ENCODE results near the gene LRRC4. TPM values are rescaled to one million over a fixed set of nuclear protein-coding genes. Genes with fewer than 3 reads are reported as not detected.
A peak's percentile ranks its signal among the peaks of the same experiment; 100 is the strongest.

Gene LRRC4
- total and polyA plus RNA-seq, 2 experiments from 2014 or later = 0.13 to 0.32 TPM

- Histone ChIP-seq H3K79me2 (ENCODE audit: insufficient read depth) (peaks cover 44% of the 10 kb centered on the region), H3K4me1 (ENCODE audit: insufficient read depth) (peaks cover 13% of the 10 kb centered on the region), H3K36me3 (ENCODE audit: low read depth) (no peaks in the 10 kb centered on the region), H3K9me2 (ENCODE audit: insufficient read depth) (no peaks in the 10 kb centered on the region), H3K27me3 (replicated peaks; ENCODE audit: insufficient read depth) (no peaks in the 10 kb centered on the region), H3K9ac (no peak overlapping the region), H3K4me3 (no peak overlapping the region), H2AFZ (no peak overlapping the region), H3F3A (ENCODE audit: insufficient read depth) (0 out of 2 replicates have a peak, but pooled peaks cover 6% of the 10 kb centered on the region), H4K20me1 (ENCODE audit: insufficient read depth) (no peaks in the 10 kb centered on the region), H3K27ac (no peak overlapping the region), H3K9me3 (ENCODE audit: low read depth) (no peaks in the 10 kb centered on the region), H3K4me2 (ENCODE audit: unreplicated experiment) (no peak overlapping the region)
- no peak for TF ChIP-seq EZH2phosphoT487 (IDR thresholded peaks at IDR 0.05; ENCODE audit: insufficient read depth, low read depth)
- no peak for TF ChIP-seq EZH2 (IDR thresholded peaks at IDR 0.05; ENCODE audit: insufficient read depth, poor library complexity, severe bottlenecking)
- no peak for DNase-seq
- WGBS, 2 experiments (ENCODE audit: low coverage in 1 of 2, low lambda C conversion rate in 2 of 2, missing lambda C conversion rate in 2 of 2) = 92 to 100% methylated on average over 2 of the region's 2 CpGs
- in situ Hi-C loops (cut with MboI) = no loop called here
Measured at GRCh38 chr7:128037081-128037480, 5.8 kb upstream of the LRRC4 start.

- no peak for DNase-seq
- H3K79me2 ChIP-seq (ENCODE audit: insufficient read depth) = peaks cover 44% of the 10 kb centered on the region
- H2AFZ ChIP-seq = no peak overlapping the region
- WGBS, 2 experiments (ENCODE audit: low coverage in 1 of 2, low lambda C conversion rate in 2 of 2, missing lambda C conversion rate in 2 of 2) = 82 to 86% methylated on average over 4 of the region's 4 CpGs
- no peak overlapping the region for H3K27ac ChIP-seq
- H3F3A ChIP-seq (ENCODE audit: insufficient read depth) = 0 out of 2 replicates have a peak, but pooled peaks cover 6% of the 10 kb centered on the region
- H4K20me1 ChIP-seq (ENCODE audit: insufficient read depth) = no peaks in the 10 kb centered on the region
- no peak overlapping the region for H3K9ac ChIP-seq
- no peak for TF ChIP-seq EZH2phosphoT487 (IDR thresholded peaks at IDR 0.05; ENCODE audit: insufficient read depth, low read depth)
- no peak for TF ChIP-seq EZH2 (IDR thresholded peaks at IDR 0.05; ENCODE audit: insufficient read depth, poor library complexity, severe bottlenecking)
- H3K36me3 ChIP-seq (ENCODE audit: low read depth) = no peaks in the 10 kb centered on the region
- no peak overlapping the region for H3K4me2 ChIP-seq (ENCODE audit: unreplicated experiment)
- in situ Hi-C loops (cut with MboI) = no loop called here
- H3K4me1 ChIP-seq (ENCODE audit: insufficient read depth) = peaks cover 9% of the 10 kb centered on the region
- H3K4me3 ChIP-seq = no peak overlapping the region
- H3K27me3 ChIP-seq (replicated peaks; ENCODE audit: insufficient read depth) = no peaks in the 10 kb centered on the region
- H3K9me3 ChIP-seq (ENCODE audit: low read depth) = no peaks in the 10 kb centered on the region
- H3K9me2 ChIP-seq (ENCODE audit: insufficient read depth) = no peaks in the 10 kb centered on the region
Measured at GRCh38 chr7:128036226-128036940, 5.1 kb upstream of the LRRC4 start.

- Histone ChIP-seq H3K9me3 (ENCODE audit: low read depth) (no peaks in the 10 kb centered on the region), H3K27me3 (replicated peaks; ENCODE audit: insufficient read depth) (no peaks in the 10 kb centered on the region), H3K9ac (no peak overlapping the region), H2AFZ (no peak overlapping the region), H3K4me2 (ENCODE audit: unreplicated experiment) (no peak overlapping the region), H3F3A (ENCODE audit: insufficient read depth) (0 out of 2 replicates have a peak, but pooled peaks cover 6% of the 10 kb centered on the region), H3K36me3 (ENCODE audit: low read depth) (no peaks in the 10 kb centered on the region), H3K4me1 (ENCODE audit: insufficient read depth) (peaks cover 4% of the 10 kb centered on the region), H4K20me1 (ENCODE audit: insufficient read depth) (no peaks in the 10 kb centered on the region), H3K9me2 (ENCODE audit: insufficient read depth) (no peaks in the 10 kb centered on the region), H3K27ac (no peak overlapping the region), H3K79me2 (ENCODE audit: insufficient read depth) (peaks cover 42% of the 10 kb centered on the region), H3K4me3 (no peak overlapping the region)
- in situ Hi-C loops (cut with MboI) = no loop called here
- DNase-seq = peak; percentile 33
- WGBS, 2 experiments (ENCODE audit: low coverage in 1 of 2, low lambda C conversion rate in 2 of 2, missing lambda C conversion rate in 2 of 2) = 83 to 87% methylated on average over 3 of the region's 3 CpGs
- TF ChIP-seq EZH2 (IDR thresholded peaks at IDR 0.05; ENCODE audit: insufficient read depth, poor library complexity, severe bottlenecking) = no peak
- no peak for TF ChIP-seq EZH2phosphoT487 (IDR thresholded peaks at IDR 0.05; ENCODE audit: insufficient read depth, low read depth)
Measured at GRCh38 chr7:128035712-128036111, 4.5 kb upstream of the LRRC4 start.

- 0 out of 2 replicates have a peak, but pooled peaks cover 6% of the 10 kb centered on the region for H3F3A ChIP-seq (ENCODE audit: insufficient read depth)
- 96 to 97% methylated on average over 2 of the region's 2 CpGs for WGBS, 2 experiments (ENCODE audit: low coverage in 1 of 2, low lambda C conversion rate in 2 of 2, missing lambda C conversion rate in 2 of 2)
- H3K4me2 ChIP-seq (ENCODE audit: unreplicated experiment) = no peak overlapping the region
- no peaks in the 10 kb centered on the region for H3K9me3 ChIP-seq (ENCODE audit: low read depth)
- H3K79me2 ChIP-seq (ENCODE audit: insufficient read depth) = peaks cover 48% of the 10 kb centered on the region
- no peak overlapping the region for H3K9ac ChIP-seq
- no peaks in the 10 kb centered on the region for H4K20me1 ChIP-seq (ENCODE audit: insufficient read depth)
- peaks cover 4% of the 10 kb centered on the region; the same call in 1 of the 2 replicates for H3K4me1 ChIP-seq (ENCODE audit: insufficient read depth)
- H3K27ac ChIP-seq = no peak overlapping the region
- no peak overlapping the region for H2AFZ ChIP-seq
- no peaks in the 10 kb centered on the region for H3K36me3 ChIP-seq (ENCODE audit: low read depth)
- H3K4me3 ChIP-seq = no peak overlapping the region
- no peak for DNase-seq
- in situ Hi-C loops (cut with MboI) = no loop called here
- no peak for TF ChIP-seq EZH2 (IDR thresholded peaks at IDR 0.05; ENCODE audit: insufficient read depth, poor library complexity, severe bottlenecking)
- no peak for TF ChIP-seq EZH2phosphoT487 (IDR thresholded peaks at IDR 0.05; ENCODE audit: insufficient read depth, low read depth)
- no peaks in the 10 kb centered on the region for H3K9me2 ChIP-seq (ENCODE audit: insufficient read depth)
- H3K27me3 ChIP-seq (replicated peaks; ENCODE audit: insufficient read depth) = no peaks in the 10 kb centered on the region
Measured at GRCh38 chr7:128034825-128035224, 3.6 kb upstream of the LRRC4 start.

Measured in GM23248 (cell line).